HL-60 (cell line): Measurements from ENCODE around the gene ZER1.

Source experiments
- TF ChIP-seq, protein P1 (sequence below): IDR thresholded peaks from 2 replicates; pipeline ENCODE4 v1.6.1; 2012; ENCODE audit warnings: low read depth; ENCODE audit not compliant: insufficient replicate concordance
- TF ChIP-seq, protein P2 (sequence below): IDR thresholded peaks from one replicate; pipeline ENCODE4 v1.5.1; 2011; ENCODE audit warnings: low read length, control low read depth, inconsistent platforms; ENCODE audit not compliant: insufficient read depth

- TF ChIP-seq, protein P1, sequence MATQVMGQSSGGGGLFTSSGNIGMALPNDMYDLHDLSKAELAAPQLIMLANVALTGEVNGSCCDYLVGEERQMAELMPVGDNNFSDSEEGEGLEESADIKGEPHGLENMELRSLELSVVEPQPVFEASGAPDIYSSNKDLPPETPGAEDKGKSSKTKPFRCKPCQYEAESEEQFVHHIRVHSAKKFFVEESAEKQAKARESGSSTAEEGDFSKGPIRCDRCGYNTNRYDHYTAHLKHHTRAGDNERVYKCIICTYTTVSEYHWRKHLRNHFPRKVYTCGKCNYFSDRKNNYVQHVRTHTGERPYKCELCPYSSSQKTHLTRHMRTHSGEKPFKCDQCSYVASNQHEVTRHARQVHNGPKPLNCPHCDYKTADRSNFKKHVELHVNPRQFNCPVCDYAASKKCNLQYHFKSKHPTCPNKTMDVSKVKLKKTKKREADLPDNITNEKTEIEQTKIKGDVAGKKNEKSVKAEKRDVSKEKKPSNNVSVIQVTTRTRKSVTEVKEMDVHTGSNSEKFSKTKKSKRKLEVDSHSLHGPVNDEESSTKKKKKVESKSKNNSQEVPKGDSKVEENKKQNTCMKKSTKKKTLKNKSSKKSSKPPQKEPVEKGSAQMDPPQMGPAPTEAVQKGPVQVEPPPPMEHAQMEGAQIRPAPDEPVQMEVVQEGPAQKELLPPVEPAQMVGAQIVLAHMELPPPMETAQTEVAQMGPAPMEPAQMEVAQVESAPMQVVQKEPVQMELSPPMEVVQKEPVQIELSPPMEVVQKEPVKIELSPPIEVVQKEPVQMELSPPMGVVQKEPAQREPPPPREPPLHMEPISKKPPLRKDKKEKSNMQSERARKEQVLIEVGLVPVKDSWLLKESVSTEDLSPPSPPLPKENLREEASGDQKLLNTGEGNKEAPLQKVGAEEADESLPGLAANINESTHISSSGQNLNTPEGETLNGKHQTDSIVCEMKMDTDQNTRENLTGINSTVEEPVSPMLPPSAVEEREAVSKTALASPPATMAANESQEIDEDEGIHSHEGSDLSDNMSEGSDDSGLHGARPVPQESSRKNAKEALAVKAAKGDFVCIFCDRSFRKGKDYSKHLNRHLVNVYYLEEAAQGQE, result no peak
- TF ChIP-seq, protein P2, sequence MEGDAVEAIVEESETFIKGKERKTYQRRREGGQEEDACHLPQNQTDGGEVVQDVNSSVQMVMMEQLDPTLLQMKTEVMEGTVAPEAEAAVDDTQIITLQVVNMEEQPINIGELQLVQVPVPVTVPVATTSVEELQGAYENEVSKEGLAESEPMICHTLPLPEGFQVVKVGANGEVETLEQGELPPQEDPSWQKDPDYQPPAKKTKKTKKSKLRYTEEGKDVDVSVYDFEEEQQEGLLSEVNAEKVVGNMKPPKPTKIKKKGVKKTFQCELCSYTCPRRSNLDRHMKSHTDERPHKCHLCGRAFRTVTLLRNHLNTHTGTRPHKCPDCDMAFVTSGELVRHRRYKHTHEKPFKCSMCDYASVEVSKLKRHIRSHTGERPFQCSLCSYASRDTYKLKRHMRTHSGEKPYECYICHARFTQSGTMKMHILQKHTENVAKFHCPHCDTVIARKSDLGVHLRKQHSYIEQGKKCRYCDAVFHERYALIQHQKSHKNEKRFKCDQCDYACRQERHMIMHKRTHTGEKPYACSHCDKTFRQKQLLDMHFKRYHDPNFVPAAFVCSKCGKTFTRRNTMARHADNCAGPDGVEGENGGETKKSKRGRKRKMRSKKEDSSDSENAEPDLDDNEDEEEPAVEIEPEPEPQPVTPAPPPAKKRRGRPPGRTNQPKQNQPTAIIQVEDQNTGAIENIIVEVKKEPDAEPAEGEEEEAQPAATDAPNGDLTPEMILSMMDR, result no peak
Measured at GRCh38 chr9:128732576-128732975, 39.2 kb downstream of the ZER1 start.
